K562 (cell line): Measurements from ENCODE around the gene BMP6. TPM values are rescaled to one million over a fixed set of nuclear protein-coding genes. Genes with fewer than 3 reads are reported as not detected.

ENCODE experiments used
- ATAC-seq: fragments of 200-7000 bp; cut with Tn5 transposase; 3 replicates; pipeline ENCODE4 v1.9.1; 2020; ENCODE audit warnings: moderate library complexity
- BruUV-seq: library from RNA; stranded (reverse); fragments of 400-500 nt; replicated peaks from 2 replicates; lab custom pipeline; 2021; lab: Mats Ljungman, UMichigan
- CTCF ChIA-PET: fragments of 300-600 bp; formaldehyde crosslinking; extraction: SDS; loops from one replicate; lab custom pipeline; 2021; ENCODE audit warnings: low intra/inter-chr PET ratio; lab: Yijun Ruan, JAX
- POLR2A ChIA-PET: fragments of 300-600, 350-650 bp; sonication (Branson Sonifier 250); formaldehyde crosslinking; extraction: SDS; loops from one replicate; lab custom pipeline; 2021; ENCODE audit warnings: antibody characterized with exemption, inconsistent platforms; lab: Yijun Ruan, JAX
- DNase-seq, 4 experiments: peaks; one replicate each; pipeline versions ENCODE4 v3.0.0 to v3.0.0-alpha.2; 2011 to 2018; ENCODE audit warnings: low spot score in 3 of 4, mixed read lengths in 3 of 4; ENCODE audit errors: extremely low read depth in 1 of 4
- FAIRE-seq: peaks from 2 replicates; lab custom pipeline; 2011; peaks lifted over from hg19 to GRCh38; lab: Jason Lieb, UNC
- H2AFZ ChIP-seq: 2 replicates; pipeline ENCODE4 v1.6.0; 2011; ENCODE audit warnings: low read depth, low read length, control low read depth, inconsistent platforms
- H3K27ac ChIP-seq: fragments of 200-600 bp; 3 replicates; pipeline ENCODE4 v1.8.0; 2011; ENCODE audit warnings: low read depth, mild to moderate bottlenecking, control low read depth, inconsistent platforms, low read length, moderate library complexity, mixed read lengths; ENCODE audit errors: extremely low read depth
- H3K27me3 ChIP-seq, 2 experiments: fragments of 300-600 bp in 1 of 2; 2 replicates in 1 of 2; 3 replicates in 1 of 2; pipeline versions ENCODE4 v1.6.0 to v1.8.0; 2011; ENCODE audit warnings: inconsistent platforms in 2 of 2, low read length in 2 of 2, mild to moderate bottlenecking in 1 of 2, mixed read lengths in 1 of 2, moderate library complexity in 1 of 2; ENCODE audit not compliant: control insufficient read depth in 2 of 2, insufficient read depth in 2 of 2
- H3K36me3 ChIP-seq: fragments of 300-600 bp; 3 replicates; pipeline ENCODE4 v1.8.0; 2011; ENCODE audit warnings: mild to moderate bottlenecking, low read length, inconsistent platforms; ENCODE audit not compliant: control insufficient read depth, insufficient read depth
- H3K4me1 ChIP-seq, 2 experiments: fragments of 200-600 bp in 1 of 2; replicated peaks in 1 of 2; 2 replicates in 1 of 2; 3 replicates in 1 of 2; pipeline versions ENCODE4 v1.5.1 to v1.8.0; 2011; ENCODE audit warnings: inconsistent platforms in 2 of 2, low read length in 2 of 2, mild to moderate bottlenecking in 1 of 2, mixed read lengths in 1 of 2, moderate library complexity in 1 of 2; ENCODE audit not compliant: control insufficient read depth in 2 of 2, insufficient read depth in 2 of 2
- H3K4me2 ChIP-seq: 2 replicates; pipeline ENCODE4 v1.6.1; 2011; ENCODE audit warnings: low read length, control low read depth, inconsistent platforms, mixed read lengths; ENCODE audit not compliant: insufficient read depth
- H3K4me3 ChIP-seq: fragments of 200-600 bp; sonication (generic), shearing (Covaris generic); 2 replicates; pipeline ENCODE4 v1.5.1; 2016; ENCODE audit warnings: control low read depth, inconsistent platforms
- H3K79me2 ChIP-seq: fragments of 200-600 bp; 3 replicates; pipeline ENCODE4 v1.8.0; 2011; ENCODE audit warnings: low read length, inconsistent platforms; ENCODE audit not compliant: control insufficient read depth, insufficient read depth
- H3K9ac ChIP-seq, 2 experiments: 2 replicates each; pipeline versions ENCODE4 v1.6.0 to v1.6.1; 2011; ENCODE audit warnings: low read depth in 2 of 2, low read length in 2 of 2, control low read depth in 1 of 2, inconsistent platforms in 1 of 2, mild to moderate bottlenecking in 1 of 2, mixed read lengths in 1 of 2; ENCODE audit not compliant: insufficient read depth in 1 of 2
- H3K9me1 ChIP-seq: one replicate; pipeline ENCODE4 v1.6.0; 2011; ENCODE audit warnings: inconsistent platforms, mild to moderate bottlenecking, low read length, moderate library complexity; ENCODE audit not compliant: control insufficient read depth, insufficient read depth
- H3K9me3 ChIP-seq: replicated peaks from 2 replicates; pipeline ENCODE4 v1.5.1; 2011; ENCODE audit warnings: low read depth, low read length, inconsistent platforms; ENCODE audit not compliant: control insufficient read depth, insufficient read depth
- H4K20me1 ChIP-seq: replicated peaks from 2 replicates; pipeline ENCODE4 v1.6.1; 2011; ENCODE audit warnings: low read length, inconsistent platforms, mixed read lengths; ENCODE audit not compliant: control insufficient read depth, insufficient read depth
- CHD1 ChIP-seq: fragments of 200-600 bp; sonication (generic); IDR thresholded peaks from one replicate; pipeline ENCODE4 v1.6.1; 2012; ENCODE audit warnings: mild to moderate bottlenecking, moderate library complexity, low read length, inconsistent platforms
- EGR1 ChIP-seq: fragments of 450-650 bp; conservative IDR thresholded peaks from 2 replicates; pipeline ENCODE4 v1.6.1; 2017; ENCODE audit warnings: mild to moderate bottlenecking
- HNRNPK ChIP-seq: fragments of 200-400 bp; formaldehyde crosslinking; IDR thresholded peaks from one replicate; pipeline ENCODE4 v1.6.1; 2018; ENCODE audit warnings: mild to moderate bottlenecking, low read depth, low read length; ENCODE audit not compliant: poor library complexity, severe bottlenecking
- MAFG ChIP-seq: fragments of 450-650 bp; conservative IDR thresholded peaks from 2 replicates; pipeline ENCODE4 v1.6.1; 2016; ENCODE audit warnings: missing genetic modification characterization, missing compliant biosample characterization
- POLR2G ChIP-seq: fragments of 200-400 bp; formaldehyde crosslinking; IDR thresholded peaks from 2 replicates; pipeline ENCODE4 v1.6.1; 2017; ENCODE audit warnings: low read depth, mild to moderate bottlenecking, antibody characterized with exemption, low read length, moderate library complexity
- RBM22 ChIP-seq: fragments of 200-400 bp; formaldehyde crosslinking; IDR thresholded peaks from 2 replicates; pipeline ENCODE4 v1.6.1; 2018; ENCODE audit warnings: low read length, low read depth; ENCODE audit not compliant: poor library complexity, severe bottlenecking
- RFX7 ChIP-seq: fragments of 250-450 bp; sonication (Bioruptor Pico); IDR thresholded peaks from 2 replicates; pipeline ENCODE4 v1.5.1; 2021; ENCODE audit warnings: mild to moderate bottlenecking
- SMARCA5 ChIP-seq: fragments of 450-650 bp; IDR thresholded peaks from 2 replicates; pipeline ENCODE4 v1.6.1; 2016
- SUPT5H ChIP-seq: fragments of 450-650 bp; IDR thresholded peaks from 2 replicates; pipeline ENCODE4 v1.6.1; 2016
- TBP ChIP-seq: optimal IDR thresholded peaks from 2 replicates; pipeline ENCODE3; 2011; ENCODE audit warnings: low read depth, low read length, improper control_type of control experiment
- ZBTB1 ChIP-seq: sonication (generic); formaldehyde crosslinking; IDR thresholded peaks from 2 replicates; pipeline ENCODE4 v1.8.1; 2023; ENCODE audit warnings: missing genetic modification reagents, low read depth, mild to moderate bottlenecking, borderline replicate concordance
- ZFP30 ChIP-seq: fragments of 250-450 bp; sonication (Bioruptor Pico); IDR thresholded peaks from 2 replicates; pipeline ENCODE4 v1.8.0; 2022; ENCODE audit warnings: moderate library complexity, mild to moderate bottlenecking, inconsistent platforms, borderline replicate concordance
- ZNF318 ChIP-seq, 2 experiments: fragments of 450-650 bp; IDR thresholded peaks; 2 replicates each; pipeline ENCODE4 v1.6.1; 2016; ENCODE audit warnings: mild to moderate bottlenecking in 2 of 2, borderline replicate concordance in 1 of 2, low read depth in 1 of 2, moderate library complexity in 1 of 2
- WGBS: fragments of 100-300 bp; shearing (Covaris generic); methylation state at CpG from one replicate; pipeline ENCODE4 v1.1.6; 2016; ENCODE audit warnings: low coverage, mixed read lengths; ENCODE audit not compliant: insufficient coverage; ENCODE audit errors: missing lambda C conversion rate; 5-methylcytosine and 5-hydroxymethylcytosine counted together
- in situ Hi-C: fragments of 300-500 bp; cut with MboI; formaldehyde crosslinking; loops from 4 replicates; pipeline ENCODE4 v1.15.0; 2018; ENCODE audit warnings: inconsistent platforms, mixed read lengths
- intact Hi-C: fragments of 100-400 bp; cut with micrococcal nuclease; formaldehyde crosslinking; loops from 2 replicates; pipeline ENCODE4 v1.14.2; 2022
- polyA plus RNA-seq, 8 experiments: library from polyadenylated mRNA; depleted of rRNA in 4 of 8; stranded (reverse) in 5 of 8; unstranded in 3 of 8; fragments of >200 nt; fragmentation: Nextera tagmentation in 2 of 8; fragmentation: Illumina TruSeq in 1 of 8; extraction: Ambion mirVana in 2 of 8; extraction: Trizol in 1 of 8; gene quantifications; 2 replicates each; pipeline versions ENCODE4 v1.2.1 to v1.2.3, GENCODE V29; 2011 to 2014; ENCODE audit warnings: inconsistent platforms in 1 of 8, missing spikeins in 1 of 8
- total RNA-seq, 7 experiments: library from RNA; depleted of rRNA in 6 of 7; stranded (reverse); fragments of >200 nt in 6 of 7; fragmentation: Illumina TruSeq in 2 of 7; extraction: Trizol in 2 of 7; gene quantifications; 2 replicates each; pipeline versions ENCODE4 v1.2.1 to v1.2.3, GENCODE V29; 2011 to 2021; ENCODE audit warnings: low replicate concordance in 1 of 7

Gene BMP6
- total and polyA plus RNA-seq, 9 of the 15 experiments (the other 6 are each of a cell fraction or from before 2014, with no cell fraction given): 0.01 to 0.13 (median 0.06) TPM; not detected in 3

GRCh38 chr6:7887278-7887991, 161.5 kb downstream of the BMP6 start:
- Histone ChIP-seq H3K4me2 (no peak overlapping the region), H3K9me1 (peaks cover 3% of the 10 kb centered on the region), H3K9me3 (no peaks in the 10 kb centered on the region), H3K4me3 (no peak overlapping the region)
- BruUV-seq: no TSS peak
- POLR2A ChIA-PET: interaction anchor here (0.5 to 1.7 kb wide), 2 partner anchors 20 to 189 kb away, joined by 3 to 5 read pairs; no protein-coding TSS in a partner anchor
- no peak for TF ChIP-seq RFX7
- TF ChIP-seq MAFG (tag): no peak
- no peak for TF ChIP-seq SMARCA5
- TF ChIP-seq ZFP30: no peak
- no peak for TF ChIP-seq ZNF318 (IDR thresholded peaks at IDR 0.05; ENCODE audit: borderline replicate concordance in 1 of 2, low read depth in 1 of 2)
- no peak for TF ChIP-seq EGR1
- TF ChIP-seq ZBTB1 (CRISPR knock-in tag): no peak
- TF ChIP-seq RBM22: peak; percentile 36
- TF ChIP-seq SUPT5H: 0 out of 2 replicates have a peak, but pooled peaks have one; percentile 28
- TF ChIP-seq TBP: no peak
- no peak for TF ChIP-seq HNRNPK
- peak; percentile 55 for TF ChIP-seq POLR2G
- no peak for TF ChIP-seq CHD1
- TF ChIP-seq, all 486 proteins: peak for 3
- Histone ChIP-seq H3K4me1 (no peaks in the 10 kb centered on the region), H3K79me2 (no peaks in the 10 kb centered on the region), H3K36me3 (peaks cover 100% of the 10 kb centered on the region), H4K20me1 (no peaks in the 10 kb centered on the region), H3K27me3 (no peaks in the 10 kb centered on the region), H3K9ac (no peak overlapping the region; a peak in 1 of 4 replicates), H3K27ac (no peak overlapping the region), H2AFZ (no peak overlapping the region)
- WGBS: 92% methylated on average over 16 of the region's 21 CpGs
- DNase-seq: no peak
- CTCF ChIA-PET: no interaction called here
- in situ Hi-C loops: no loop called here
- intact Hi-C loops: no loop called here
- no peak for FAIRE-seq
- ATAC-seq: no peak
